Measurements from ENCODE around the gene GALK2. TPM values are rescaled to one million over a fixed set of nuclear protein-coding genes. Genes with fewer than 3 reads are reported as not detected.

Gene GALK2
- total RNA-seq, 1 experiment from 2014 or later: 13.7 TPM

DNA sequence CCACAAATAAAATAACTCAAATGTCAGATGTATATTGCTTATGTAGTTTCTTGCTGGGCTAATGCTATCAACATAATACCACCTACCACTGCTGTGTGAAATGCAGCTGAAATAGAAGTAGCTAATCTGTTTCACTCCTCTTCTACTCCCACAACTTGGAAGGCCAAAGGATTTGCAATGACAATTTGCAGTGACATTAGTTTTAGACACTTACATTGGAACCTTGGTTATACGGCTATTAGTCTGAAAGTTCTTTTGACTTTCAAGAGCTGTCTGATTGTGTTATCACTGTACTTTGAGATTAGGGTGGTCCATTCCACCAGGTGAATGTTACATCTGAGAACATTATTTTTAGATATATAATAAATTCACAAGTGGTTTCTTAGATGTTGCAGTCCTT, 48.1 kb upstream of the GALK2 start:
- Histone ChIP-seq H3K23me2 (ENCODE audit: insufficient read length, low read depth, low read length, poor library complexity, severe bottlenecking) (no peaks in the 10 kb centered on the region), H4K8ac (replicated peaks; ENCODE audit: insufficient read length, low read depth, low read length) (no peak overlapping the region), H4K91ac (ENCODE audit: insufficient read length, low read depth, low read length) (no peak overlapping the region), H2BK120ac (ENCODE audit: low read depth, low read length, poor library complexity, severe bottlenecking) (no peak overlapping the region), H3K79me1 (ENCODE audit: insufficient read depth, low read depth, low read length, poor library complexity, severe bottlenecking) (no peaks in the 10 kb centered on the region), H3K23ac (ENCODE audit: insufficient read length, low read depth, low read length) (no peak overlapping the region), H2BK15ac (ENCODE audit: low read depth, low read length) (no peak overlapping the region), H2BK20ac (ENCODE audit: low read depth, low read length, poor library complexity, severe bottlenecking) (no peak overlapping the region), H3K4me2 (ENCODE audit: insufficient read depth, insufficient read length, low read length) (no peak overlapping the region), H3K18ac (ENCODE audit: insufficient read length, low read depth, low read length) (no peak overlapping the region), H2BK12ac (ENCODE audit: insufficient read length, low read depth, low read length) (no peak overlapping the region), H2AFZ (ENCODE audit: low read length) (no peak overlapping the region), H3K9ac (ENCODE audit: extremely low read depth, insufficient read length, low read length) (no peak overlapping the region), H4K5ac (ENCODE audit: insufficient read length, low read depth, low read length) (no peak overlapping the region), H3K79me2 (ENCODE audit: insufficient read depth, low read length) (no peaks in the 10 kb centered on the region), H3K14ac (ENCODE audit: insufficient read depth, low read length) (no peak overlapping the region), H3K27me3 (ENCODE audit: insufficient read depth, low read length) (no peaks in the 10 kb centered on the region), H3T11ph (ENCODE audit: low read length) (no peak overlapping the region), H3K27ac (ENCODE audit: insufficient read length, low read depth, low read length) (no peak overlapping the region), H3K9me3 (ENCODE audit: control insufficient read depth, low read depth, low read length) (no peaks in the 10 kb centered on the region), H3K4ac (ENCODE audit: low read depth, low read length) (no peak overlapping the region), H3K56ac (ENCODE audit: insufficient read length, low read depth, low read length) (no peak overlapping the region), H4K20me1 (ENCODE audit: control insufficient read depth, insufficient read depth, insufficient read length) (no peaks in the 10 kb centered on the region), H2AK5ac (ENCODE audit: insufficient read length, low read length) (no peak overlapping the region), H2BK5ac (ENCODE audit: insufficient read length, low read length) (no peak overlapping the region), H3K4me1 (ENCODE audit: insufficient read depth, low read length) (no peaks in the 10 kb centered on the region)
- no peaks in the 10 kb centered on the region for H3K9me3 Mint-ChIP-seq
- H3K36me3 Mint-ChIP-seq (ENCODE audit: insufficient read depth in 1 of 3, low read depth in 3 of 3): peaks cover 0 to 9% (median 0%) of the 10 kb centered on the region in 3 experiments; a peak in 3 of 7 replicates
- no peak for TF ChIP-seq CTCF (conservative IDR thresholded peaks at IDR 0.05)
- H3K27me3 Mint-ChIP-seq (ENCODE audit: low read depth): no peaks in the 10 kb centered on the region
- no peak for DNase-seq
- peaks cover 6% of the 10 kb centered on the region in 2 experiments for H3K4me1 Mint-ChIP-seq
- WGBS (ENCODE audit: extremely low coverage, insufficient read length, low lambda C conversion rate): no CpG with 5 or more reads among the region's 1 CpG
- no peak overlapping the region for H3K27ac Mint-ChIP-seq
- H3K4me3 Mint-ChIP-seq: no peak overlapping the region
